Stimulated activated CD4-positive, alpha-beta T cell treated with anti-CD3 and anti-CD28 coated beads, TNF-alpha, amount 100 ng/mL, for 48 hours (primary cell): ENCODE results near the gene XPA.
"Not testable (repeated sequence)": the region's sequence is repeated elsewhere in the genome, so short reads cannot be mapped to it uniquely, and the experiment has no call there.

Experiments
- DNase-seq, 3 donors: peaks; one replicate each; pipeline ENCODE4 v3.0.0-alpha.2; 2020; ENCODE audit warnings: low read depth in 3 of 3

XPA gene

GRCh38 chr9:97696803-97697601, at the start of gene XPA:
Gene XPA, minus strand, starts transcription at chr9:97697340. Its CDS starts 48 bp downstream, at chr9:97697292.
- peak; percentile 92 to 96 (median 96) for DNase-seq

- no peak for DNase-seq
Observed at GRCh38 chr9:97744710-97745708, 47.9 kb upstream of the XPA start.

GRCh38 chr9:97744025-97744424, 46.9 kb upstream of the XPA start:
- DNase-seq, result not testable (repeated sequence)

- DNase-seq, result no peak
Observed at GRCh38 chr9:97742545-97742944, 45.4 kb upstream of the XPA start.

GRCh38 chr9:97741947-97742346, 44.8 kb upstream of the XPA start:
- no peak for DNase-seq

GRCh38 chr9:97740848-97741821, 44.0 kb upstream of the XPA start:
- DNase-seq, result peak; percentile 8 to 18 (median 13)

GRCh38 chr9:97737429-97737828, 40.3 kb upstream of the XPA start:
- DNase-seq, result no peak

- no peak for DNase-seq
Observed at GRCh38 chr9:97735070-97735600, 38.0 kb upstream of the XPA start.

- no peak for DNase-seq
Observed at GRCh38 chr9:97726716-97727115, 29.6 kb upstream of the XPA start.

- DNase-seq, result no peak
Observed at GRCh38 chr9:97723819-97724218, 26.7 kb upstream of the XPA start.

- DNase-seq, result no peak
Observed at GRCh38 chr9:97722331-97722730, 25.2 kb upstream of the XPA start.

- no peak for DNase-seq
Observed at GRCh38 chr9:97721396-97721795, 24.3 kb upstream of the XPA start.

GRCh38 chr9:97717866-97718265, 20.7 kb upstream of the XPA start:
- DNase-seq, result no peak

- DNase-seq, result no peak
Observed at GRCh38 chr9:97714435-97714834, 17.3 kb upstream of the XPA start.

GRCh38 chr9:97711223-97711626, 14.1 kb upstream of the XPA start:
- no peak for DNase-seq

GRCh38 chr9:97710356-97711222, 13.4 kb upstream of the XPA start:
- peak in 1 of 3 donors; percentile 7 for DNase-seq

GRCh38 chr9:97706246-97706645, 9.1 kb upstream of the XPA start:
- no peak for DNase-seq

GRCh38 chr9:97705354-97705950, 8.3 kb upstream of the XPA start:
- DNase-seq, result no peak

GRCh38 chr9:97704851-97705250, 7.7 kb upstream of the XPA start:
- DNase-seq, result no peak

- no peak for DNase-seq
Observed at GRCh38 chr9:97704345-97704677, 7.2 kb upstream of the XPA start.
